GM19372 (cell line): Measurements from ENCODE around the gene MYCT1.
"Not testable (repeated sequence)": the region's sequence is repeated elsewhere in the genome, so short reads cannot be mapped to it uniquely, and the experiment has no call there.

Source experiments
- ATAC-seq: cut with Tn5 transposase; IDR thresholded peaks from one replicate; pipeline ENCODE4 v1.9.1; 2021; ENCODE audit warnings: mild to moderate bottlenecking, low read depth, moderate library complexity; ENCODE audit not compliant: unreplicated experiment

The MYCT1 gene

DNA sequence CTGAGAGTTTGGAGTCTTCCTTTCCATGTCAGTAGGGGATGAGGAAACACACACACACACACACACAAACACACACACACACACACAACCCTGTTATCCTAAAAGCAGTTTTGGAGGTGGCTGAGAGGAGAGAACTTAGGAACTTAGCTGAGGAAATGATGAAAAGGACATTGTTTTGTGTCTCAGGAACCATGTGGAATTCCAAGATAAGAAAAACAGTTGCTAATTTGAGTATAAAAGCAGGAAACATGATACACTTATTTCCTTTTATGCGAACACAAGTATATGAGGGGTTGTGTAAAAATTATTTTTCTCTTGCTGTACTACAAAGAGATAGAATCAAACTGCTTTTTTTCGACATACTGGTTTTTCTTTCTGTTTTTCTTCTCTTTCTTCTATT is at the start of gene MYCT1:
Gene MYCT1 (plus strand): TSS at position 264 of the 400 bp plus-strand sequence. CDS start 6 bp downstream, at position 270.
- no peak for ATAC-seq

DNA sequence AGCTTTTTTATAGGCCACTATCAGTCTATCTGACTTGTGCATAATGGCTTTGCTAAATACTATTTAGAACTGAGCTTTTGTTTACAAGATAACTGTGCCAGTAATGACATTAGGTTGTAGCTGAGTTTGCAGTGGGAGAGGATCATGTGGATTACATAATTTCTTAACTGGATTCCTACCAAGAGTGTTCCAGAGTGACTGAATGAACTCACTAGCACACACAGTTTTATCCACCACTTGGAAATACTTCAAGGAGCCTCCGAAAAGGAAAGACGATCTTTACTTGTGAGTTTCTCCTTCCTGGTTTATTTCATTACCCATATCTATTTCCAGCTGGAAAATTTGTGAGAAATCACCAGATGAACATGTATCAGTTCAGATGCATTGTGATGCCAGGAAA is 49.6 kb upstream of the MYCT1 start:
- ATAC-seq, result no peak

GRCh38 chr6:152651986-152652385 is 45.7 kb upstream of the MYCT1 start:
- ATAC-seq, result no peak

DNA sequence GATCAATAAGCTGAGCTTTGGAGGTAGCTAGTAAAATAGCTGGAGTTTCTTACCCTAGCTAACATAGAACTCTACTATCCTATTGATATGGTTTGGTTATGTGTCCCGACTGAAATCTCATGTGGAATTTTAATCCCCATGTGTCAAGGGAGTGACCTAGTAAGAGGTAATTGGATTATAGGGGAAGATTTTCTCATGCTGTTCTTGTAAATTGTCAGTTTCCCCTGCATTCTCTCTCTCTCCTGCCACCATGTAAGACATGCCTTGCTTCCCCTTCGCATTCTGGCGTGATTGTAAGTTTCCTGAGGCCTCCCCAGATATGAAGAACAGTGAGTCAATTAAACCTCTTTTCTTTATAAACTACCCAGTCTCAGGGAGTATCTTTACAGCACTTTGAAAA is 35.9 kb upstream of the MYCT1 start:
- no peak for ATAC-seq

DNA sequence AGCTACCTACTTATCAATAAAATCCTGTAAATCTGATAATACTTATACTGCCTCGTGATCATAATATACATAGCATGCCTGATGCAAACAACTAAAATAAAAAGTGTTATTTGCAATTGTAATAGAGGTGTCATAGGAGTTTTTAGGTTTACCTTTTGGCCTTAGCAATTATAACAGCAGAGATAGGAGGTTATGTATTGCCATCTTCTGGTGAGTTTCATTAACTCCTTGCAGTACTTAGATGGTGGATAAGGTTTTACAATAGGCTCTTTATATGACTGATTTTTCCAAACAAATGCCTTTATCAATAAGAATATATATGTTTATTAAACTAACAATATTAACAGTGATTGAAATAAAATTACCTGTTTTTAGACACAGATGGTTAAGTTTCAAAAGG is 27.8 kb upstream of the MYCT1 start:
- peak; percentile 61 for ATAC-seq

GRCh38 chr6:152671171-152671570 is 26.5 kb upstream of the MYCT1 start:
- ATAC-seq, result no peak

GRCh38 chr6:152673236-152673635 is 24.5 kb upstream of the MYCT1 start:
- no peak for ATAC-seq

DNA sequence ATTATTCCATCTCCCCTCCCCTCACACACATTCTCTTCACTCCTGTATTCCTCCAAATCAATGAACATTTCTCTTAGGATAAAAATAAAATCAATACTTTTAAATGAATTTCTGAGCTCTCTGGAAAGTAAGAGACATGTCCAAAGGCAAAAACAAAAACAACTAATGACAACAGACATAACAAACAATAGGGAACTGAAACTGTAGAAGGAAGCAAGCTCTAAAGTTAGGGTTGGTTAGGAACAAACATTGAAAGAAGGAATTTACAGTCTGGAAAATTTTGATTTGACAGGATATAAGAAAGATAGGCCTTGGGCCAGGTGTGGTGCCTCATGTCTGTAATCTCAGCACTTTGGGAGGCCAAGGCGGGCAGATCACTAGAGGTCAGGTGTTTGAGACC is 17.5 kb upstream of the MYCT1 start:
- ATAC-seq, result no peak

DNA sequence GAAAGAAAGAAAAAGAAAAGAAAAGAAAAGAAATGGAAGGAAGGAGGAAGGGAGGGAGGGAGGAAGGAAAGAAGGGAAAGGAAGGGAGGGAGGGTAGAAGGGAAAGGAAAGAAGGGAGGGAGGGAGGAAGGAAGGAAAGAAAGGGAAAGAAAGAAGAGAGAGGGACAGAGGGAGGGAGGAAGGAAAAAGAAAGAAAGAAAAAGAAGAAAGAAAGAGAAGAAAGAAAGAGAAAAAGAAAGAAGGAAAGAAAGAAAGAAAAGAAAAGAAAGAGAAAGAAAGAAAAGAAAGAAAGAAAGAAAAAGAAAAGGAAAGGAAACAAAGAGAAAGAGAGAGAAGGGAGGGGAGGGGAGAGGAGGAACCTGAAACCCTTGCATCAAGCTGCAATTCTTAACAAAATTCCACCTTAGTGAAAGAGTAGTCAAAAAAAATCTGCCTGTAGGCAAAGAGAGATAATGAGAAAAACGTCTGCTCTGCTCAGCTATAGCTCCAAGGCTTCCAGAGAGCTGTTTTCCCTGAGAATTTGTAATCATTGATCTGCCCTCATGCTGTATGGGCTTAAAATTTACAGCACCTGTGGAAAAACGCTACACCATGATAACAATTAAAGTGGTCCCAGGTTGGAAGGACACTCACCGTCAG is 16.7 kb upstream of the MYCT1 start:
- no peak for ATAC-seq

DNA sequence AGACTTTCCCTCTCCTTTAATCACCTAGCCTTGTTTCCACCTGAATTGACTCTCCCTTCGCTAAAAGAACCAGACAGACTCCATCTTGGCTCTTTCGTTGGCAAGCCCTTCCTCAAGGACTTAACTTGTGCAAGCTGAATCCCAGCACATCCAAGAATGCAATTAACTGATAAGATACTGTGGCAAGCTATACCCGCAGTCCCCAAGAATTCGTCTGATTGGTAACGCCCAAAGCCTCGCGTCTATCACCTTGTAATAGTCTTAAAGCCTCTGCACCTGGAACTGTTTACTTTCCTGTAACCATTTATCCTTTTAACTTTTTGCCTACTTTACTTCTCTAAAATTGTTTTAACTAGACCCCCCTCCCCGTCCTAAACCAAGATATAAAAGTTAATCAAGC is 15.6 kb upstream of the MYCT1 start:
- no peak for ATAC-seq

DNA sequence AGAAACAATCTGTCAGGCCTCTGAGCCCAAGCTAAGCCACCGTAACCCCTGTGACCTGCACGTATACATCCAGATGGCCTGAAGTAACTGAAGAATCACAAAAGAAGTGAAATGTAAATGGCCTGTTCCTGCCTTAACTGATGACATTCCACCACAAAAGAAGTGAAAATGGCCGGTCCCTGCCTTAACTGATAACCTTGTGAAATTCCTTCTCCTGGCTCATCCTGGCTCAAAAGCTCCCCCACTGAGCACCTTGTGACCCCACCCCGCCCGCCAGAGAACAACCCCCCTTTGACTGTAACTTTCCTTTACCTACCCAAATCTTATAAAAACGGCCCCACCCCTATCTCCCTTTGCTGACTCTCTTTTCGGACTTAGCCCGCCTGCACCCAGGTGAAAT is 14.8 kb upstream of the MYCT1 start:
- not testable (repeated sequence) for ATAC-seq

DNA sequence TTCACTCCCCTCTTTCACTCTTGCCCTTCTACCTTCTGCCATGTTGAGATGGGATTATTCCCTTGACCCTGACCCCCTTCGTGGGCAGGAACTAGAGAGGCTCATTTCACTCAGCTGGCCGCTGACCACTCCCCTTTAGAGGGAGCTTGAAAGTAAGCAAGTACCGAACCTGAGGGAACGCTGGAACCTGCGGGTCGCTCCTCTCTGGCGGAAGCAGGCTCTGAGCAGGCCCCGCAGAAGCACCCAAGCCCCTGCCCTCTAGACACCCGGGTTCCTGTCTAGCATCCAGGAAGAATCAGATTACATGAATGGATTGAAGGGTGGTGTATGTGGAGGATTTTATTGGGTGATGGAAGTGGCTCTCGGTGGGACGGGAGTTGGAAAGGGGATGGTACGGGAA is 11.9 kb upstream of the MYCT1 start:
- ATAC-seq, result no peak

GRCh38 chr6:152695372-152696045 is 2.2 kb upstream of the MYCT1 start:
- no peak for ATAC-seq

GRCh38 chr6:152696522-152696921 is 1.2 kb upstream of the MYCT1 start:
- no peak for ATAC-seq

DNA sequence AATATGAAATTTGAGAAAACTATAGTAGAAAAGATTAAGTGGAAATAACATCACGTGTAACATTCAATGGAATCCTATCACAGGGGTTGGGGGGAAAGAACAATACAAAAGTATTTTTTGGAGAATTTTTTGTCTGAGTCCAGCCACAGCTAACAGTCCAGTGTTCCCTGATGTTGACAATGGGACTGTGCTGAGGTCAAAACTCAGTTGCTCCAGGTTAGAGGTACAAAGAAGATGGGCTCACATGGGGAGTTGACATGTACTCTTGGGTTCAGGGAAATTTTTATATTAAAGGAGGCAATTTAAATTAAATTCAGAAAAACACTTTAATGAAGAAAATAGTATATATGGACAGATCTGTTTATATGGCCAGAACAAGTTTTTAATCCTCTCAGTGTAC is 995 bp downstream of the MYCT1 start:
- ATAC-seq, result no peak

GRCh38 chr6:152700427-152700826 is 2.7 kb downstream of the MYCT1 start:
- ATAC-seq, result no peak

GRCh38 chr6:152701081-152701862 is 3.6 kb downstream of the MYCT1 start:
- ATAC-seq, result no peak

DNA sequence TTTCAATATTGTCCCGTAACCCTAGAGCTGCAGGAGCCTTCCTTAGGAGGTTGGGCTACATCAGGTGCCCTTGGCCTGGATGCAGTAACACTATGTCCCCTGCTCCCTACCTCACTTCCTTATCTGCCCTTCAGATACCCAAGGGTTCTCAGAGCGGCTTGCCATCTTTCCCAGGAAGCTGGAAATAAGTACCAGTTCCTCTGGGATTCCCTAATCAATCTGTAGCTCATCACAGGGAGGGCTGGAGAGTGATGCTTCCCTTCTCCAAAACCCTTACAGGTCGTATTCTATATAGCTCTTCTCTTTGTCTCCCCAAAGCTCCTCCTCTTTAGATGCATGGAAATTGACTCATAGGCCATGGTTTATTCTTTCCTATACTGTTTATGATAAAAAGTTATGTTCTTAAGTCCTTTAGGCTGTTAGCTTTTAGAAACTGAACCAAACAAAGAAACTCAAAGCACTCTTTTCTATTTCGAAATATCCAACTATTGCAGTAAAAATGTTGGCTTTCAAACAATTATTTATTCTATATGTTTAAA is 4.2 kb downstream of the MYCT1 start:
- ATAC-seq, result no peak

GRCh38 chr6:152703750-152704149 is 6.1 kb downstream of the MYCT1 start:
- ATAC-seq, result not testable (repeated sequence)

DNA sequence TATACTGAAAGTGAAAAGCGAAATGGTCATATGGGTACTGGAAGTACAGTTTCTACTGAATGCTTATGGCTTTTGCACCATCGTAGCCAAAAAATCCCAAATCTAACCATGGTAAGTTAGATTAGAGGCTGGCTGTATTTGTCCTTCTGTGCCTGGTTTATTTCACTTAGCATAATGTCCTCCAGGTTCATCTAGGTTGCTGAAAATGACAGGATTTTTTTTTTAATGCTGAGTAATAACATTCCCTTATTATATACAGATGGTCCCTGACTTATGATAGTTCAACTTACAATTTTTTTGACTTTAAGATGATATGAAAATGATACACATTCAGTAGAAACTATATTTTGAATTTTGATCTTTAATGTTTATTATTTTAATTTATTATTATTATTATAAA is 7.6 kb downstream of the MYCT1 start:
- ATAC-seq, result no peak

DNA sequence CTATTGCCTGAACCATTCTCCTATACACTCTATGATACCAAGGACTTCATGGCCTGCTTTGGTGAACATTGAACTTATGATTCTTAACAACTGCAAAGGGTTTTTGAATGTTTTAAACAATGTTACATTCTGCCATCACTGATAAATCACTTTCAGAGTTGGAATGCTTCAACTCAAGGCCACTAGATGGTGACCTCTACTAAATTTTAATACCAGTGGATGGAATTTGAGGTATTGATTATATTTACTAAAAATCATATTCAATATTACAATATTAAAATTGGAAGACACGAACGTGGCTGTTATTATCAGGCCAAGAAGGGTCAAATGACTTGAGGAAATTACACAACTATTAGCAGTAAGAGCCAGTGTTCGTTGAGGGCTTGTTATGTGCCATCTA is 18.6 kb downstream of the MYCT1 start:
- ATAC-seq, result no peak
